ENCODE measurements around the gene CDKL4. TPM values are rescaled to one million over a fixed set of nuclear protein-coding genes. Genes with fewer than 3 reads are reported as not detected.

Gene CDKL4
- total and polyA plus RNA-seq, 2 of the 13 experiments (the other 11 are each of a cell fraction or from before 2014, with no cell fraction given), result 0.29 to 0.50 TPM

- TF ChIP-seq, protein P1, sequence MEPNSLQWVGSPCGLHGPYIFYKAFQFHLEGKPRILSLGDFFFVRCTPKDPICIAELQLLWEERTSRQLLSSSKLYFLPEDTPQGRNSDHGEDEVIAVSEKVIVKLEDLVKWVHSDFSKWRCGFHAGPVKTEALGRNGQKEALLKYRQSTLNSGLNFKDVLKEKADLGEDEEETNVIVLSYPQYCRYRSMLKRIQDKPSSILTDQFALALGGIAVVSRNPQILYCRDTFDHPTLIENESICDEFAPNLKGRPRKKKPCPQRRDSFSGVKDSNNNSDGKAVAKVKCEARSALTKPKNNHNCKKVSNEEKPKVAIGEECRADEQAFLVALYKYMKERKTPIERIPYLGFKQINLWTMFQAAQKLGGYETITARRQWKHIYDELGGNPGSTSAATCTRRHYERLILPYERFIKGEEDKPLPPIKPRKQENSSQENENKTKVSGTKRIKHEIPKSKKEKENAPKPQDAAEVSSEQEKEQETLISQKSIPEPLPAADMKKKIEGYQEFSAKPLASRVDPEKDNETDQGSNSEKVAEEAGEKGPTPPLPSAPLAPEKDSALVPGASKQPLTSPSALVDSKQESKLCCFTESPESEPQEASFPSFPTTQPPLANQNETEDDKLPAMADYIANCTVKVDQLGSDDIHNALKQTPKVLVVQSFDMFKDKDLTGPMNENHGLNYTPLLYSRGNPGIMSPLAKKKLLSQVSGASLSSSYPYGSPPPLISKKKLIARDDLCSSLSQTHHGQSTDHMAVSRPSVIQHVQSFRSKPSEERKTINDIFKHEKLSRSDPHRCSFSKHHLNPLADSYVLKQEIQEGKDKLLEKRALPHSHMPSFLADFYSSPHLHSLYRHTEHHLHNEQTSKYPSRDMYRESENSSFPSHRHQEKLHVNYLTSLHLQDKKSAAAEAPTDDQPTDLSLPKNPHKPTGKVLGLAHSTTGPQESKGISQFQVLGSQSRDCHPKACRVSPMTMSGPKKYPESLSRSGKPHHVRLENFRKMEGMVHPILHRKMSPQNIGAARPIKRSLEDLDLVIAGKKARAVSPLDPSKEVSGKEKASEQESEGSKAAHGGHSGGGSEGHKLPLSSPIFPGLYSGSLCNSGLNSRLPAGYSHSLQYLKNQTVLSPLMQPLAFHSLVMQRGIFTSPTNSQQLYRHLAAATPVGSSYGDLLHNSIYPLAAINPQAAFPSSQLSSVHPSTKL (CRISPR knock-in tag; IDR thresholded peaks at IDR 0.05), result 0 out of 2 replicates have a peak, but pooled peaks have one; percentile 13
- TF ChIP-seq ARHGAP35 (CRISPR knock-in tag; IDR thresholded peaks at IDR 0.05; ENCODE audit: borderline replicate concordance), result no peak
Observed at GRCh38 chr2:39234754-39235153, 9.0 kb downstream of the CDKL4 start (continued).

GRCh38 chr2:39232141-39232540 lies 11.6 kb downstream of the CDKL4 start:
- no peak overlapping the region for H2AFZ ChIP-seq (ENCODE audit: low read length)
- no peaks in the 10 kb centered on the region for H4K20me1 ChIP-seq (ENCODE audit: insufficient read depth, low read length)
- no peak overlapping the region for H3K27ac ChIP-seq (ENCODE audit: extremely low read length, insufficient read depth, low read length)
- H3K79me2 ChIP-seq (ENCODE audit: insufficient read depth, low read length), result no peaks in the 10 kb centered on the region
- ATAC-seq, result no peak
- no TSS peak for BruUV-seq (replicated peaks)
- H3K4me2 ChIP-seq (ENCODE audit: low read depth, low read length), result no peak overlapping the region
- peaks cover 31% of the 10 kb centered on the region for H3K4me1 ChIP-seq (ENCODE audit: insufficient read depth, low read length)
- H3K27me3 ChIP-seq (ENCODE audit: control insufficient read depth in 1 of 2, insufficient read depth in 2 of 2, low read length in 2 of 2), result no peaks in the 10 kb centered on the region
- POLR2A ChIA-PET, result interaction anchor here (1.6 kb wide), 1 partner anchor 111 kb away, joined by 5 read pairs; the partner anchor contains the start of gene SOS1
- TF ChIP-seq ZFP36L2 (CRISPR knock-in tag; IDR thresholded peaks at IDR 0.05) (no peak), HNRNPLL (IDR thresholded peaks at IDR 0.05; ENCODE audit: low read depth, low read length, poor library complexity, severe bottlenecking) (no peak), SP140L (CRISPR knock-in tag; IDR thresholded peaks at IDR 0.05; ENCODE audit: borderline replicate concordance) (no peak), ZNF550 (CRISPR knock-in tag; IDR thresholded peaks at IDR 0.05; ENCODE audit: borderline replicate concordance) (no peak), PHB2 (IDR thresholded peaks at IDR 0.05; ENCODE audit: partially characterized antibody) (no peak)
- TF ChIP-seq, protein P2, sequence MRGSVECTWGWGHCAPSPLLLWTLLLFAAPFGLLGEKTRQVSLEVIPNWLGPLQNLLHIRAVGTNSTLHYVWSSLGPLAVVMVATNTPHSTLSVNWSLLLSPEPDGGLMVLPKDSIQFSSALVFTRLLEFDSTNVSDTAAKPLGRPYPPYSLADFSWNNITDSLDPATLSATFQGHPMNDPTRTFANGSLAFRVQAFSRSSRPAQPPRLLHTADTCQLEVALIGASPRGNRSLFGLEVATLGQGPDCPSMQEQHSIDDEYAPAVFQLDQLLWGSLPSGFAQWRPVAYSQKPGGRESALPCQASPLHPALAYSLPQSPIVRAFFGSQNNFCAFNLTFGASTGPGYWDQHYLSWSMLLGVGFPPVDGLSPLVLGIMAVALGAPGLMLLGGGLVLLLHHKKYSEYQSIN (CRISPR knock-in tag; IDR thresholded peaks at IDR 0.05; ENCODE audit: borderline replicate concordance), result no peak
- TF ChIP-seq, protein P3, sequence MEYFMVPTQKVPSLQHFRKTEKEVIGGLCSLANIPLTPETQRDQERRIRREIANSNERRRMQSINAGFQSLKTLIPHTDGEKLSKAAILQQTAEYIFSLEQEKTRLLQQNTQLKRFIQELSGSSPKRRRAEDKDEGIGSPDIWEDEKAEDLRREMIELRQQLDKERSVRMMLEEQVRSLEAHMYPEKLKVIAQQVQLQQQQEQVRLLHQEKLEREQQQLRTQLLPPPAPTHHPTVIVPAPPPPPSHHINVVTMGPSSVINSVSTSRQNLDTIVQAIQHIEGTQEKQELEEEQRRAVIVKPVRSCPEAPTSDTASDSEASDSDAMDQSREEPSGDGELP (IDR thresholded peaks at IDR 0.05; ENCODE audit: borderline replicate concordance, low read depth), result no peak
- TF ChIP-seq, protein P4, sequence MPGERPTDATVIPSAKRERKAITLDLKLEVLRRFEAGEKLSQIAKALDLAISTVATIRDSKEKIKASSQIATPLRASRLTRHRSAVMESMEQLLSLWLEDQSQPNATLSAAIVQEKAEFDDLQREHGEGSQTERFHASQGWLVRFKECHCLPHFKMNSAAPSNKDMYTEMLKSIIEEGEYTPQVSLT (CRISPR knock-in tag; IDR thresholded peaks at IDR 0.05; ENCODE audit: borderline replicate concordance, low read depth), result no peak
- TF ChIP-seq, protein P5, sequence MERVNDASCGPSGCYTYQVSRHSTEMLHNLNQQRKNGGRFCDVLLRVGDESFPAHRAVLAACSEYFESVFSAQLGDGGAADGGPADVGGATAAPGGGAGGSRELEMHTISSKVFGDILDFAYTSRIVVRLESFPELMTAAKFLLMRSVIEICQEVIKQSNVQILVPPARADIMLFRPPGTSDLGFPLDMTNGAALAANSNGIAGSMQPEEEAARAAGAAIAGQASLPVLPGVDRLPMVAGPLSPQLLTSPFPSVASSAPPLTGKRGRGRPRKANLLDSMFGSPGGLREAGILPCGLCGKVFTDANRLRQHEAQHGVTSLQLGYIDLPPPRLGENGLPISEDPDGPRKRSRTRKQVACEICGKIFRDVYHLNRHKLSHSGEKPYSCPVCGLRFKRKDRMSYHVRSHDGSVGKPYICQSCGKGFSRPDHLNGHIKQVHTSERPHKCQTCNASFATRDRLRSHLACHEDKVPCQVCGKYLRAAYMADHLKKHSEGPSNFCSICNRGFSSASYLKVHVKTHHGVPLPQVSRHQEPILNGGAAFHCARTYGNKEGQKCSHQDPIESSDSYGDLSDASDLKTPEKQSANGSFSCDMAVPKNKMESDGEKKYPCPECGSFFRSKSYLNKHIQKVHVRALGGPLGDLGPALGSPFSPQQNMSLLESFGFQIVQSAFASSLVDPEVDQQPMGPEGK (CRISPR knock-in tag; IDR thresholded peaks at IDR 0.05), result no peak
- intact Hi-C loops (cut with micrococcal nuclease; ENCODE audit: unreplicated experiment) (no loop called here), in situ Hi-C loops (cut with HindIII; ENCODE audit: extremely low pct_ligation_motif_present, low pct_unique_long_range_greater_than_20kb) (no loop called here)
- no peak for DNase-seq (ENCODE audit: low spot score)
- no peak overlapping the region for H3K4me3 ChIP-seq (replicated peaks in 1 of 3; ENCODE audit: insufficient read depth in 1 of 3, low read depth in 2 of 3, low read length in 3 of 3)
- H3K36me3 ChIP-seq (replicated peaks in 1 of 2; ENCODE audit: control insufficient read depth in 1 of 2, insufficient read depth in 2 of 2, low read length in 2 of 2), result no peaks in the 10 kb centered on the region
- no peaks in the 10 kb centered on the region for H3K9me3 ChIP-seq (ENCODE audit: low read length)
- FAIRE-seq, result no peak
- CTCF ChIA-PET (ENCODE audit: low intra/inter-chr PET ratio, low total read pairs), result no interaction called here
- no peak overlapping the region for H3K9ac ChIP-seq (ENCODE audit: insufficient read depth, low read depth, low read length)

Data from HepG2 (cell line).